ENCODE data around the gene NRL. TPM values are rescaled to one million over a fixed set of nuclear protein-coding genes. Genes with fewer than 3 reads are reported as not detected.

Gene NRL
- total RNA-seq, 1 experiment from 2014 or later, result 2.6 TPM

DNA sequence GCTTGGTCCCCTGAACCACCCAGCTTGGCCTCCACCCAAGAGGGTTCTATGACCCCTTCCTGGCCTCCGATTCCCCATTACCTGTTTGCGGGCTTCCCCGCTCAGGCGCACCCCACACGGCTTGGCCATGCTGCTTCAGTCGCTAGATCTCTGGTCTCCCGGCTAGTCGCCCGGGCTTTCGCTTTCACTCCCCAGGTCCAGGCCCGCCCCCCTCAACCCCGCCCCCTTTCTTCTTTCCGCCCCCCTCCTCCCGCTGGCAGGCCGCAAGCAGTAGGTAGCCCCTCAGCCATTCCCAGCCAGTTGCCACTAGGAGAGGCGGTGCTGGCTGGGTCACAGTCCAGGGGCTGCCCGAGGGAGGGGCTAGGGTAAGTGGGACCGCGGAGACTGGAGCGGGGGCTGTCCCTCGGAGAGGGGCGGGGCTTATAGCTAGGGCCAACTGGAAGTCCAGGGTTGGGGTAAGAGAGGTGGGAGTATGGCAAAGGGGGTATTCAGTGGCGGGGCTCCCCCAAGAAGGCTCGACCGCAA is 31.8 kb upstream of the NRL start, which contains the start of gene PSME2:
TSS of gene PSME2 (minus strand) at position 158 of the 525 bp plus-strand sequence. CDS start at position 129, 29 bp downstream.
- DNase-seq (ENCODE audit: low read depth, low spot score), result peak; percentile 97
- in situ Hi-C loops (cut with HindIII; ENCODE audit: low pct_unique_long_range_greater_than_20kb, low sequenced_read_pairs), result no loop called here

DNA sequence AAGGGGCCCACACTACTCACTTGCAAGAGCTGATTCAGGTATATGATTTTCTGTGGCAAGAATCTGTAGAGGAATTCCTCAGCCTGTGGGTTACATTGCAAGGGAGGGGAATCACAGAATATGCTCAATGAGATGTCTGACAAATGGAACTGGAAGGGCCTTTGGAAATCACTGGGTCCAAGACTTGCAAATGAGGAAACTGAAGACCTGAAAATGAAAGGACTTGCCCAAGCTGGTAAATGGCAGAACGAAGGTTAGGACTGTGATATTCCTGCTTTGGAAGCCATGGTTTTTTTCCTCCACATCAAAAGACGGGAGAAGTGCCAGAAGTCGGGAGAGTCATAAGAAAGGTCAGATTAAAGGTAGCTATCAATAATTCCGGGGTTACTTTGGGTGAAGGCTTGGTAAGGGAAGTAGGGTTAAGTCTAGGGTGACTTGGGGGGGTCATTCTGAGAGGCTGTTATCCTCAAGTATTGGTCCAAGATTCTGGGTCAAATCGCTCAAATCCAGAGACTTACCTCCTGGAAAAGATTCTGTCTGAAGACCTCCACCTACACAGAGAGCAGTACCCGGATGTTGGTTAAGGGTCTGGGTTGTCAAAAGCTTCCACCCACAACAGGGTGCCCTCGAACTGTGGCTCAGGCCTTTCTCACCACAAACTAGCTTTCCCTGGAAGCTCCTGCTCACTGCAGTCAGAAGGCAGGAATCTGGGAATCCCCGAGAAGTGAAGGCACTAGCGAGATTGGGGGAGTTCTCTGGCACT is 31.1 kb upstream of the NRL start:
- in situ Hi-C loops (cut with HindIII; ENCODE audit: low pct_unique_long_range_greater_than_20kb, low sequenced_read_pairs), result no loop called here
- no peak for DNase-seq (ENCODE audit: low read depth, low spot score)

DNA sequence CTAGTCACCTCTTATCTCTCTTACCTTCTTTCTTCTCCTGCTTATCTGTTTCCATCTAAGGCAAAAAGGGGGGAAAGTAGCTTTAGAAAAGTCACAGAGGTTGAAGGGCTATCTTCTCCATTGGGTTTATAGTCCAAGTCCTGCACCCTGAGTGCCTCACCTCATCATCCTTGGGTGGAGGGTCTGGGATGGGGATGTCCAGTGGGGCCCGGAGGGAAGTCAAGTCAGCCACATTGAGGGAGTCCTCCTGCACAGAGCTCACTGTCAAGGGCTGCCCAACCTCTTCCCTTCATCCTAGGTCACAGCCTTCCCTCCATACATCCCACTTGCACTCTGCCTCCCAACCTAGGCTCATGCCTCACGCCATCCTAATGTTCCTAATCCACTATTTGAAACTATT is 30.5 kb upstream of the NRL start:
- no peak for DNase-seq (ENCODE audit: low read depth, low spot score)
- in situ Hi-C loops (cut with HindIII; ENCODE audit: low pct_unique_long_range_greater_than_20kb, low sequenced_read_pairs), result no loop called here

DNA sequence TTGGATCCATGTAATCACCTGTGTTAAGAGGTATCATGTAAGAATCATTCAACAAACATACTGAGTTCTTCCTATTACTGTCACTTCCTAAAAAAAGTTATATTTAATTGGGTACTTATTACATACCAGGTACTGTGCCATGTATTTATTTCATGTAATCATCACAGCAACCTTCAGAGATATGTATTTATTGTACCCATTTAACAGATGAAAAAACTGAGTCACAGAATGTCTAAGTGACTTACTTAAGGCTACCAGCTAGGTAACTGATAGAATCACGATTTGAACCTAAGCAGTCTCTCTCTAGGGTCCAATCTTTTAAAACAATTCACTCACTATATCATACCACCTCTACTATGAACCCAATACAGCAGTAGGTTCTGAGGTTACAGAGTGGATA is 29.7 kb upstream of the NRL start:
- no peak for DNase-seq (ENCODE audit: low read depth, low spot score)
- in situ Hi-C loops (cut with HindIII; ENCODE audit: low pct_unique_long_range_greater_than_20kb, low sequenced_read_pairs), result no loop called here

DNA sequence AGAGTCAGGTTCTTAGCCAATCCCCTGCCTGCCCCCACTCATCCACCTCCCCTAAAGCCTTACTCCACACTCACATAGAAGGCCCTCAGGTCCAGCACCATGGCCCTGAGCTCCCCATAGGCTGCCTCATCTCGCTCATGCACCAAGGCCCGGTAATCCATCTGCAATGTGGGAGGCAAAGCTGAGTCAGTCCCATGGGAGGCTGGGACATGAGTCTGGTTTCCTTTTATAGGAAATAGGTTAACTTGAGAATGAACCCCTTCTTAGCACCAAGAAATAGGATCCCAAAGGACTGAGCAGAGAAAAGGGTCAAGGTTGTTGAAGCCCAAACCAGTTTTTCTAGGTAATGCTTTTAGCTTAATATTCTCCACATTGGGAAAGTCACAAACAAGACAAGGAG is 28.8 kb upstream of the NRL start:
- in situ Hi-C loops (cut with HindIII; ENCODE audit: low pct_unique_long_range_greater_than_20kb, low sequenced_read_pairs), result no loop called here
- no peak for DNase-seq (ENCODE audit: low read depth, low spot score)

DNA sequence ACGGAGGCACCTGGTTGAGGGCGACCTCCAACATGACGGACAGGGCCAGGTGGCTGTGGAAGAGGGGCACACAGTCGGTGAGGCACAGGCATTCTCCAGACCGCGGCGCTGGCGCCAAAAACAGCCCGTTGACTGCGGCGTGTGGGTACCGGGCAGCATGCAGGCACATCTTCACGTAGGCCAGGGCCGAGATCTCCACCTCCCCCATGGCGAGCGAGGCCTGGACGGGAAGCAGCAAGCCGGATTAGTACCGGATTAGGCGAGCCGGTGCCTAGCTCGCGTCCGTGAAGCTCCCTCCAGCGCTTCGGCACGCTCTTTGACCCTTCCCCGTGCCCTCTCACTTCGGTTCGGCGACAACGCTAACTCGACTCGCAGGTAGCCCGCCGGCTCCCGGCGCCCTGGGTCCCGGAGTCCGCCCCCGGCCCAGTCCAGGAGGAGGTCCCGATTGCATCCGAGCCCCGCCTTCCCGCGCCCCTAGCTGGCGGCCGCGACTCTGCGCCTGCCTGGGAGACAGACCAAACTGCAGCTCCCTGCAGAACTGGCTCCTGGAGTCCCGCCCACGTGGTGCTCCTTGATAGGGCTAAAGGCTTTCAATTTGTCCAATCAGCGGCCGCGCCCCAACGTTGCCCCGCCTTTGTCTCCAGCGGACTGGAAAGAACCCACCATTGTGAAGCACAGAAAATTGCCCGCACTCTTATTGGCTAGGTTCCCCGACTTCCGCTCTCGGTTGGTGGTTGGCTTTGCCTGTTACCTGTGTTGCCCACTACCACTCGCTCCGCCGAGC is 26.5 kb upstream of the NRL start, which contains the start of gene EMC9:
TSS of gene EMC9 (minus strand) at position 495 of the 784 bp plus-strand sequence. CDS start at position 208, 287 bp downstream.
- peak; percentile 99 for DNase-seq (ENCODE audit: low read depth, low spot score)
- in situ Hi-C loops (cut with HindIII; ENCODE audit: low pct_unique_long_range_greater_than_20kb, low sequenced_read_pairs), result no loop called here

DNA sequence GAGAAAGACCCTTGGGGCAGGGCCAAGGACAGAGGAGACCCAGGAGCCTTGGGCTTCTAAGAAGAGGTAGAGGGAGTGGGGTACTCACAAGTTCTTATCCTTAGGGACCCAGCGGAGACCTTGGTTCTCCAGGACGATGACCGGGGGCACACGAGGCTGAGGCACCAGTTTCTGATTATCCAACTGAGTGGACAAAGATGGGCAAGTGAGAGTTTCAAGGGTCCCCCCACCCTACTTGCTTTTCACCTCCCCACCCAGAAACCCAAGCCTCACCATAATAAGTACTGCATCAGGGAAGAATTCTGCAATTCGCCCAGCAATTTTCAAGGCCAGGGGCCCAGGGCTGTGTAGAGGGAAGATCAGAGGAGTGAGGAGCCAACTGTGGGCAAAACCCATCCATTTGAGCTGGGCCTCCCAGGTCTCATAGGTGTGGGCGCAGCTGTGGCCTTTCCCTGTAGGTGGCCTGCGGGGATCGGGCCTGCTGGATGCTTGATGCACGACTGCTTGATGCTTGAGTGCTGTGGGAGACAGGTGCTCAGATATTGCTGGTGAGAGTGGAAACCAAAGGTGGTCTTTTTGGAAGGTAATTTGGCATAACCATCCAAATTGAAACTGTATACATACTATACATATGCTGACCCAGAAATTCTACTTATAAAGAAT is 24.7 kb upstream of the NRL start:
- in situ Hi-C loops (cut with HindIII; ENCODE audit: low pct_unique_long_range_greater_than_20kb, low sequenced_read_pairs), result no loop called here
- DNase-seq (ENCODE audit: low read depth, low spot score), result no peak

DNA sequence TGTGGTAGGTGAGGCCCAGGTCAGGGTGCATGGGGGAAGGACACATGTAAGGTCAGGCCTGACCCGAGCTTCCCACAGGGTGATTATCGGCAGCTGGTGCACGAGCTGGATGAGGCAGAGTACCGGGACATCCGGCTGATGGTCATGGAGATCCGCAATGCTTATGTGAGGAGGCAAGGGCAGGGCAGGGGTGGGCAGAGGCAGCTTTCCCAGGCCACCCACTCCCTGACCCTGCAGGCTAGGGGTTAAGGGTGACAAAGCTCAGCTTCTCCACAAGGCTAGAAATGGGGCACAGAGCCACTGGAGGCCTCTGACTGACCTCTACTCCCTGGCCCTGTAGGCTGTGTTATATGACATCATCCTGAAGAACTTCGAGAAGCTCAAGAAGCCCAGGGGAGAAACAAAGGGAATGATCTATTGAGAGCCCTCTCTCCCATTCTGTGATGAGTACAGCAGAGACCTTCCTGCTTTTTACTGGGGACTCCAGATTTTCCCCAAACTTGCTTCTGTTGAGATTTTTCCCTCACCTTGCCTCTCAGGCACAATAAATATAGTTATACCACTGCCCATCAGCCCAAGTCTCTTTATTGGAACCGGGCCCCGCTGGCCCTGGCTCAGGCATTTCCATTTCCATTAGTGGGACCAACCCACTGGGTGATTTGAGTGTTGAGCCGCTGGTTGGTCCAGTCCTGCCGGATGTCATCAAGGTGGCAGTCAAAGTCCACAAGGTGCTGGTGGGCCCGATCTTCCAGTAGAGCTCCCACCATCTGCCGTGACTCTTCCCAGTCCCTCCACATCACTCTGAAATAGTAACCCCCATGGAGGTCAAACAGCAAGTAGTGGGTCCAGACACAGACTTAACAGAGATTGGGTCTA is 23.9 kb upstream of the NRL start:
- in situ Hi-C loops (cut with HindIII; ENCODE audit: low pct_unique_long_range_greater_than_20kb, low sequenced_read_pairs), result no loop called here
- DNase-seq (ENCODE audit: low read depth, low spot score), result no peak

DNA sequence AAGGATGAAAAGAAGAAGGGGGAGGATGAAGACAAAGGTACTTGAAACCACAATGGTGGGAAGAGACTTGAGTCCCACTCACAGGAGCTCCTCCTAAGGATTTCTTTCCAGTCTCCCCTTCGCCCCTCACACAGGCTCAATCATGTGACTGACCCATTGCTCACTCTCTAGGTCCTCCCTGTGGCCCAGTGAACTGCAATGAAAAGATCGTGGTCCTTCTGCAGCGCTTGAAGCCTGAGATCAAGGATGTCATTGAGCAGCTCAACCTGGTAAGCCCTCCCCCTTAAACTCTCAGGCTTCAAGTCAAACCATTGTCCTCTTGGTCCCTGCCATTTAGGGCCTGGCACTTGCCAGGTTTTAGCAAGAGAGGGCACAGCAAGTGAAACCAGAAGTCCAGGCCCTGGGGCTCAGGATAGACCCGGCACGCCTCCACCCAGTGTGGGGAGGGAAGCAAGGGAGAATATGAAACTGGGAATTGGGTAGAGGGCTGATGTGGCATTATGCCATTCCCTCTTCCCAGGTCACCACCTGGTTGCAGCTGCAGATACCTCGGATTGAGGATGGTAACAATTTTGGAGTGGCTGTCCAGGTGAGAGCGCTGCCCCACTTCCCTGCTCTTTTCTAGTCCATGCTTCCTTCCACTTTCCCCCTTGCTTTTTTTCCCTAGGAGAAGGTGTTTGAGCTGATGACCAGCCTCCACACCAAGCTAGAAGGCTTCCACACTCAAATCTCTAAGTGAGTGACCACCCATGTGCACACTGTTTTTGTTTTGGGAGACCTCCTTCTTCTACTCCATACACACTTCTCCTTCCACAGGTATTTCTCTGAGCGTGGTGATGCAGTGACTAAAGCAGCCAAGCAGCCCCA is 23.0 kb upstream of the NRL start:
- no peak for DNase-seq (ENCODE audit: low read depth, low spot score)
- in situ Hi-C loops (cut with HindIII; ENCODE audit: low pct_unique_long_range_greater_than_20kb, low sequenced_read_pairs), result no loop called here

DNA sequence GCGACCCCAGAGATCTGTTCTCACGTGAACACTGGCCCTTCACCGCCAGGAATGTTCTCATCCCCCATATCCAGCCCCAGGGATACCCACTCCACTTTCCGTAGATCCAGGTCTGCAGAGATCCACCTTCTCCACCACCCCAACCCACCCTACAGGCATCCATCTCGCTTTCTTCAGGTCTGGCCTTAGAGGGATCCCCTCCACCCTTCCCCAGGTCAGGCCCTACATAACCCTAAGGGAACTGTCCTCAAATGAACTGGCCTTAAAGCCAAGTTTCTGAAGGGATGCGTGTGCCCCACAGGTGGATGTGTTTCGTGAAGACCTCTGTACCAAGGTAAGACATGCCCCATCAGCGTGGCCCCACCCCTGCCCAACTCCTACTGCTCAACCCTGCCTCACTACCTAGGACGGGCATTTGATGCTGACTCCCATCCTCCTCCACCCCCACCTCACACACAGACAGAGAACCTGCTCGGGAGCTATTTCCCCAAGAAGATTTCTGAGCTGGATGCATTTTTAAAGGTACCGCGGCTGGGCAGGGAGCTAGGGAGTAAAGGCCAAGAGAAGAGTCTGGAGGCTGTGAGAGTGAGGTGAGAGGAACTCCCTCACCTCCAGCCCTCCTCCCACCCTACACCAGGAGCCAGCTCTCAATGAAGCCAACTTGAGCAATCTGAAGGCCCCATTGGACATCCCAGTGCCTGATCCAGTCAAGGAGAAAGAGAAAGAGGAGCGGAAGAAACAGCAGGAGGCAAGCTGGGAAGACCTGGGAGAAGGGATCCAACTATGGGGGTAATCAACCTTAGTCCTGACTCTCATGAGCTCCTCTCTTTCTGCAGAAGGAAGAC is 22.2 kb upstream of the NRL start:
- DNase-seq (ENCODE audit: low read depth, low spot score), result no peak
- in situ Hi-C loops (cut with HindIII; ENCODE audit: low pct_unique_long_range_greater_than_20kb, low sequenced_read_pairs), result no loop called here

DNA sequence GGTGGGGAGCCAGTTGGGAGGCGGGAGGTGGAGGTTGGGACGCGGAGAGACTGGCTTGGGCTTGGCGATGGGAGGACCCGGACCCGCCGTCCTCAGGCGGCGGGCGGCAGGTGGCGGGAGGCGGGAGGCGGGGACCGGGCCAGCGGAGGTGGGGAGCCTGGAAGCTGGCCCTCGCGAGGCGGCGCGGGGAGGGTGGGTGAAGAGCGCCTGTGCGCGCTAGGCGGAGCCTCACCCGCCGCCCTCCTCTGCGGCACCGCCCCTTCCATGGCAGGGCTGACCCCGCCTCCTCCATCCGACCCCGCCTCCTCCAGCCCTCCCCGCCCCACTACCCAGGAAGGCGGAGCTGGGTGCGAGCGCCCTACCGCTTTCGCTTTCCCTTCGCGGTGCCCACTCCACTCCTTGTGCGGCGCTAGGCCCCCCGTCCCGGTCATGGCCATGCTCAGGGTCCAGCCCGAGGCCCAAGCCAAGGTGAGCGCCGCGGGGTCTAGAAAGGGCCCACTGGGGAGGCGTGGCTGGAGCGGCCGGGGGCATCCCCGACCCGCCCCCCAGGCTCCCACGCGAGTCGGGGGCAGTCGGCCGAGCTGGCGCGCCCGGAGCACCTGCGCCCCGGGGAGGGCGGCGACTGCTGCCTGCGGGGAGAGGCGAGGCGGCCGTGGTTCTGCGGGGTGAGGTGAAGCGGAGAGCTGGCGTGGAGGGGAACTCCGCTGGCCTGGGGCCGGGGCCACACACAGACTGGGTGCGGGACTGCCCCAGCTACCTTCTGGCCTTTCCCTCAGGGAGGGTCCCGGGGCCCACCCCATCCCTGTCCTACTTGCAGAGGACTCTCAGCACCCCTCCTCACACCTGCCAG is 21.3 kb upstream of the NRL start, which contains the start of gene PSME1:
TSS of gene PSME1 (plus strand) at position 361 of the 850 bp plus-strand sequence. CDS start at position 430, 69 bp downstream.
- in situ Hi-C loops (cut with HindIII; ENCODE audit: low pct_unique_long_range_greater_than_20kb, low sequenced_read_pairs), result no loop called here
- DNase-seq (ENCODE audit: low read depth, low spot score), result peak; percentile 83

DNA sequence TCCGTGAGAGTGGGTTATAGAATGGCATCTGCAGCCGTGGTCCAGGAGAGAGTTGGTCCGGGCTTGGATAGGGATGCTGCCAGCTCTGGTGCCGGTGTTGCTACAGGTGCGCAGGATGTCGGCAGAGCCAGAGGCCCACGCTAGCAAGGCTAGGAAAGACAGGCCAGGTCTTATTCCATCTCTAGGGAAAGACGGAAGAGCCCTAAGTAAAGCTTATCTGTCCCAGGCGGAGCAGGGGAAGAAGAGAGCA is 20.8 kb upstream of the NRL start:
- no peak for DNase-seq (ENCODE audit: low read depth, low spot score)
- in situ Hi-C loops (cut with HindIII; ENCODE audit: low pct_unique_long_range_greater_than_20kb, low sequenced_read_pairs), result no loop called here

DNA sequence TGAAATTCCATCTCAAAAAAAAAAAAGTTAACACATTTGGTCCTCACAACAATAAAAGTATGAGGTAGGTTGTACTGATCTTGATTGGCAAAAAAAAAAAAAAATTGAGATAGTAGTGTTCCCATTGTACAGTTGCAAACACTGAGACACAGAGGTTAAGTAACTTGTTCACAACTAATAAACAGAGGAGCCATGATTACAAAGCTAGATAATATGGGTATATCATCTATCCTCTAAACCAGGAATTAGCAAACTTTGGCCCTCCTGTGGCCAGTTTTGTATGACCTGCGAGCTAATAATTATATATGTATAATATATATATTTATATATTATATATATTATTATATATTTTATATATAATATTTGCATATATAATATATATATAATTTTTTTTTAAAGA is 19.0 kb upstream of the NRL start:
- in situ Hi-C loops (cut with HindIII; ENCODE audit: low pct_unique_long_range_greater_than_20kb, low sequenced_read_pairs), result no loop called here
- DNase-seq (ENCODE audit: low read depth, low spot score), result no peak

DNA sequence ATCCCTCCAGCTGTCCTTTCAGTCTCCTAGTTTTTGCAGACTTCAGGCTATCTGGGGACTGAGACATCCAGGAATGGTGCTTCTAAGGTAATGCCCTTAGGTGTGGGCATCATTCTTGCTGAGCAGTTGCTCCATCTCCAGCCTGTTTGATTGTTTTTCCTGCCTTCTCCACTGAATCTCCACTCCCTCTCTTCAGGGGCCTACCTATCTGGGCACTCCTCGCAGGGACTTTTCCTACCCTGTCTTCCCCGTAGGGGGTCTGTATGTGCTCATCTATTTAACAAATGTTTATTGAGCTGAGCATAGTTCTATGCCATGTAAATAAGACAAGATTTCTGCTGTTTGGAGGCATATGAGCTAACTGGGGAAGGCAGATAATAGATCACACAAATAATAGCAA is 18.2 kb upstream of the NRL start:
- in situ Hi-C loops (cut with HindIII; ENCODE audit: low pct_unique_long_range_greater_than_20kb, low sequenced_read_pairs), result no loop called here
- DNase-seq (ENCODE audit: low read depth, low spot score), result no peak

DNA sequence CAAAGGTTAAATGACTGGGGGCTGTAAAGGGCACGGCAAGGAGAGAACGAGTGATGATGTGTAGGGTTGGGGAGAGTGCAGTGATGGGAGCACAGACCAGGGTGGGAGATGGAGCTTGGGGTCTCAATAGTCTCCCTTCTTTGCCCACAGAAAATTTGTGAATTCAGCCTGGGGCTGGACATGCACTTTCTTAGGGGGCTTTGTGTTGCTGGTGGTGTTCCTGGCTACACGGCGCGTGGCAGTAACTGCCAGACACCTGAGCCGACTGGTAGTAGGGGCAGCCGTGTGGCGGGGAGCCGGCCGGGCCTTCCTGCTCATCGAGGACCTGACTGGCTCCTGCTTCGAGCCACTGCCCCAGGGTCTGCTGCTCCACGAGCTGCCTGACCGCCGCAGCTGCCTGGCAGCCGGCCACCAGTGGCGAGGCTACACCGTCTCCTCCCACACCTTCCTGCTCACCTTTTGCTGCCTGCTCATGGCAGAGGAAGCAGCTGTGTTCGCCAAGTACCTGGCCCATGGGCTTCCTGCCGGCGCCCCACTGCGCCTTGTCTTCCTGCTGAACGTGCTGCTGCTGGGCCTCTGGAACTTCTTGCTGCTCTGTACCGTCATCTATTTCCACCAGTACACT is 17.4 kb upstream of the NRL start:
- in situ Hi-C loops (cut with HindIII; ENCODE audit: low pct_unique_long_range_greater_than_20kb, low sequenced_read_pairs), result no loop called here
- DNase-seq (ENCODE audit: low read depth, low spot score), result no peak
